ENCODE results near the gene G6PC1. TPM values are rescaled to one million over a fixed set of nuclear protein-coding genes. Genes with fewer than 3 reads are reported as not detected.

Gene G6PC1
- total and polyA plus RNA-seq, 2 of the 4 experiments (the other 2 are of a cell fraction) = not detected

DNA sequence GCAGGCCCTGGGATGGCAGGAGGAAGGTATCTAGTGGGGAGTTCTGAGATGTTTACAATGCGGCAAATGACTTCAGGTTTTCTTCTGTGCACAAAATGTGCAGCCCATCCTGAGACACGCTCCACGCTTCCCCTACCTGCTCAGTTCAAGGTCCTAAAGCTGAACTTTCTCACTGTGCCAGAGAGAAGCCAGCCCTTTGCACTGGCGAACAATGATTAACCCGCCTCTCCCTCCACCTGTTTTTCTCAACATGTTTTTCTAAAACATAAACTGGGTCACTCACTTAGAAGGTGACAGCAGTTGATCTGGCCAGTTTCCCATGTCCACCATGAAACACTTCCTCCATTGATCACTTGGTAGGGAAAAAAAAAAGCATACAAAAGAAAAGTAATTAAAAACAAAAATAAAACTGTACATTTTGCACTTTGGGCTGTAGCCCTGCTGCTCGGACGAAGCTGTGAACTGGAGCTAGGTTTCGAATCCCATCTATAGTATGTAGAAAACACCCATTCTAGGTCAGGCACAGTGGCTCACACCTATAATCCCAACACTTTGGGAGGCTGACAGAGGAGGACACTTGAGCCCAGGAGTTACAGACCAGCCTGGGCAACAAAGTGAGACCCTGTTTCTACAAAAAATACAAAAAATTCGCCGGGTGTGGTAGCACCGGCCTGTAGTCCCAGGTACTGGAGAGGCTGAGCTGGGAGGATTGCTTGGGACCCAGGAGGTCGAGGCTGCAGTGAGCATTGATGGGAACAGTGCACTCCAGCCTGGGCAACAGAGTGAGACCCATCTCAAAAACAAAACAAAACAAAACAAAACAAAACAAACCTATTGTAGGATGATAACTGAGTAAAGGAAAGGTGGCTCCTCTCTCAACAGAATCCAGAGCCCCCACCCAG lies 6.1 kb upstream of the G6PC1 start:
- no TSS peak for BruUV-seq (replicated peaks)
- Histone ChIP-seq H3K14ac (replicated peaks; ENCODE audit: low read depth, low read length) (0 out of 2 replicates have a peak overlapping the region, but pooled peaks have one; percentile 9), H2BK15ac (ENCODE audit: low read depth, low read length) (no peak overlapping the region; the same call in 2 of the 3 replicates), H3K23ac (ENCODE audit: low read depth, low read length) (no peak overlapping the region), H3K9me1 (ENCODE audit: insufficient read depth, low read length) (peaks cover 7% of the 10 kb centered on the region; the same call in 1 of the 2 replicates), H3K36me3 (ENCODE audit: control insufficient read depth, insufficient read depth, low read length) (no peaks in the 10 kb centered on the region), H2BK5ac (ENCODE audit: low read depth, low read length, poor library complexity, severe bottlenecking) (no peak overlapping the region), H3K27ac (ENCODE audit: insufficient read depth, low read length) (no peak overlapping the region), H4K20me1 (ENCODE audit: insufficient read depth, low read length) (no peaks in the 10 kb centered on the region), H3K4me1 (ENCODE audit: control insufficient read depth, insufficient read depth, low read length) (peaks cover 6% of the 10 kb centered on the region; the same call in 1 of the 2 replicates), H3K4ac (ENCODE audit: low read depth, low read length) (no peak overlapping the region), H3K79me1 (ENCODE audit: low read depth in 1 of 2, low read length in 2 of 2) (no peaks in the 10 kb centered on the region), H3K56ac (ENCODE audit: extremely low read depth, insufficient read depth, low read length) (no peak overlapping the region), H3K4me2 (ENCODE audit: low read depth, low read length) (no peak overlapping the region), H4K5ac (ENCODE audit: low read depth, low read length) (no peak overlapping the region), H2AK9ac (replicated peaks; ENCODE audit: low read depth, low read length, poor library complexity) (no peak overlapping the region), H2BK20ac (ENCODE audit: low read depth, low read length) (no peak overlapping the region), H4K91ac (ENCODE audit: insufficient read depth, low read depth, low read length) (no peak overlapping the region), H4K8ac (ENCODE audit: low read depth in 2 of 2, low read length in 2 of 2) (no peak overlapping the region), H3K9me3 (ENCODE audit: control insufficient read depth, insufficient read depth, low read length) (no peaks in the 10 kb centered on the region), H3K9ac (ENCODE audit: low read depth, low read length) (no peak overlapping the region), H3K4me3 (ENCODE audit: insufficient read depth, low read depth, low read length) (no peak overlapping the region), H2AFZ (replicated peaks; ENCODE audit: low read length, poor library complexity) (no peak overlapping the region), H3K18ac (ENCODE audit: low read depth, low read length) (no peak overlapping the region), H3K27me3 (ENCODE audit: control insufficient read depth, insufficient read depth, low read length) (peaks cover 7% of the 10 kb centered on the region), H2AK5ac (ENCODE audit: low read depth, low read length) (0 out of 2 replicates have a peak overlapping the region, but pooled peaks have one; percentile 38), H2BK120ac (ENCODE audit: low read depth, low read length) (no peak overlapping the region)
- ChIA-PET POLR2A (ENCODE audit: unreplicated experiment) (no interaction called here), CTCF (no interaction called here)
- in situ Hi-C loops (cut with MboI; ENCODE audit: low sequenced_read_pairs) (loop anchor here (25.0 kb wide), 1 partner anchor 418 kb away; no protein-coding TSS in a partner anchor), dilution Hi-C loops (cut with HindIII; ENCODE audit: low sequenced_read_pairs, unreplicated experiment) (no loop called here), intact Hi-C loops (cut with micrococcal nuclease) (no loop called here)
- no peak for ATAC-seq (ENCODE audit: low read depth)
- no peak for DNase-seq
- 100% methylated on average over 1 of the region's 12 CpGs; no CpG with 5 or more reads in 1 of the 2 experiments for WGBS, 2 experiments (ENCODE audit: extremely low coverage in 2 of 2, insufficient read length in 1 of 2)
- TF ChIP-seq RCOR1 (IDR thresholded peaks at IDR 0.05; ENCODE audit: insufficient replicate concordance, low read length) (no peak), POLR2A (IDR thresholded peaks at IDR 0.05; ENCODE audit: low read depth, low read length) (no peak), BHLHE40 (IDR thresholded peaks at IDR 0.05; ENCODE audit: low read depth, low read length) (no peak), CEBPB (IDR thresholded peaks at IDR 0.05; ENCODE audit: low read depth, low read length) (no peak), MAFK (IDR thresholded peaks at IDR 0.05; ENCODE audit: low read depth, low read length) (no peak)
